NB4 (cell line): ENCODE data around the gene NDUFA7.

Experiments used
- CTCF ChIP-seq: IDR thresholded peaks from one replicate; pipeline ENCODE4 v1.5.1; 2012; ENCODE audit warnings: low read depth, low read length
- MAX ChIP-seq: IDR thresholded peaks from 2 replicates; pipeline ENCODE4 v1.6.1; 2011; ENCODE audit warnings: low read depth, low read length
- POLR2A ChIP-seq: IDR thresholded peaks from 2 replicates; pipeline ENCODE4 v1.6.1; 2011; ENCODE audit warnings: mild to moderate bottlenecking; ENCODE audit not compliant: insufficient read length; ENCODE audit errors: extremely low read depth

- TF ChIP-seq CTCF, result no peak
- no peak for TF ChIP-seq POLR2A
- TF ChIP-seq MAX, result no peak
Observed at GRCh38 chr19:8366961-8367326, 45.8 kb upstream of the NDUFA7 start.
